Activated CD8-positive, alpha-beta memory T cell treated with anti-CD3 and anti-CD28 coated beads for 1 hour (primary cell): ENCODE data around the gene CRAMP1.
A peak's percentile ranks its signal among the peaks of the same experiment; 100 is the strongest.

ENCODE experiments used
- DNase-seq, 2 donors: peaks; one replicate each; pipeline ENCODE4 v3.0.0-alpha.2; 2020; ENCODE audit warnings: low read depth in 1 of 2; ENCODE audit errors: extremely low read depth in 1 of 2

The CRAMP1 gene

DNA sequence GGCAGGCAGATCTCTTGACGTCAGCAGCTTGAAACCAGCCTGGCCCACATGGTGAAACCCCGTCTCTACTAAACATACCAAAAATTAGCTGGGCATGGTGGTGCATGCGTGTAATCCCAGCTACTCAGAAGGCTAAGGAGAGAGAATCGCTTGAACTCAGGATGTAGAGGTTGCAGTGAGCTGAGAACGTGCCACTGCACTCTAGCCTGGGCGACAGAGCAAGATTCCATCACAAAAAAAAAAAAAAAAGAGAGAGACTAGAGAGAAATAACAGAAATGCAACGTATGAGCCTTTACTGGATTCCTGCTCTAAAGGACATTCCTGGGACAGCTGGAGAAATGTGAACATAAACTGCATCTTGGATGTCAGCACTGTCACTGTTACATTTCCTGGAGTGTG is 11.1 kb upstream of the CRAMP1 start:
- no peak for DNase-seq

DNA sequence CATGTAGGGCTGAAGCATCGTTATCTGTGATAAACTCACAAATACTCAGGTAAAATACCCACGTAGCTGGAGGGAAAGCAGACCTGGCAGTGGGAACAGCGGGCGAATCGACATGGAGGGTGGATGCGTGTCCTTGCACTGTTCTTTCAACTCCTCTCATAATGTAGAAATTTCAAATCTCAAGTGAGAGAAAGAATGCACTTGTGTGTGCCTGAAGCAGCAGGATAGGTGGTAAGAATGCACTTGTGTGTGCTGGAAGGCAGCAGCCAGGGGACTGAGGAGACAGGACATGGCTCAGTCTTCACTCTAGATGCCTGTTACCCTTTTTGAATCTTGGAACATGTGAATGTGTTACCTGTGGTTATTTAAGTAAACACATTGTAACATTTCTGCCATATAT is 10.7 kb upstream of the CRAMP1 start:
- DNase-seq, result no peak

DNA sequence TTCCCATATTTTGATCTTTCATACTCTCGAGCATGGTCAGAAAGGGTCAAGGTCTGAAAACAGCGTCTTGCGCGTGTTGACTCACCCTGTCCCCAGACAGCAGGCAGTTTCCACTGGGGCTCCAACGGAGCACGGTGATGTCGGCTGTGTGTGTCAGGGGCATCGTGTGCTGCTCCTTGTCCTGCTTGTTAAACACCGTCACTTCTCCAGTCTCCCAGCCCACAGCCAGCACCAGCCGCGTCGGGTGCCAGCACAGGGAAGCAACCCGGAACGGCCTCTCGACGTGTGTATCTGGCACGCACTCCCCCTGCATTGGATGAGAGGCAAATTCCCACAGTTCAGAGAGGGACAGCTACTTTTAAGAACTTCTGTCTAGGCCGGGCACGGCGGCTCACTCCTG is 9.9 kb upstream of the CRAMP1 start:
- no peak for DNase-seq

- DNase-seq, result no peak
These were observed 5.4 kb upstream of the CRAMP1 start for GRCh38 chr16:1606774-1607173.

- no peak for DNase-seq
These were observed 4.2 kb upstream of the CRAMP1 start for GRCh38 chr16:1607971-1608370.

- DNase-seq, result peak; percentile 77 to 88
These were observed 1.9 kb upstream of the CRAMP1 start for GRCh38 chr16:1610071-1610898.

DNA sequence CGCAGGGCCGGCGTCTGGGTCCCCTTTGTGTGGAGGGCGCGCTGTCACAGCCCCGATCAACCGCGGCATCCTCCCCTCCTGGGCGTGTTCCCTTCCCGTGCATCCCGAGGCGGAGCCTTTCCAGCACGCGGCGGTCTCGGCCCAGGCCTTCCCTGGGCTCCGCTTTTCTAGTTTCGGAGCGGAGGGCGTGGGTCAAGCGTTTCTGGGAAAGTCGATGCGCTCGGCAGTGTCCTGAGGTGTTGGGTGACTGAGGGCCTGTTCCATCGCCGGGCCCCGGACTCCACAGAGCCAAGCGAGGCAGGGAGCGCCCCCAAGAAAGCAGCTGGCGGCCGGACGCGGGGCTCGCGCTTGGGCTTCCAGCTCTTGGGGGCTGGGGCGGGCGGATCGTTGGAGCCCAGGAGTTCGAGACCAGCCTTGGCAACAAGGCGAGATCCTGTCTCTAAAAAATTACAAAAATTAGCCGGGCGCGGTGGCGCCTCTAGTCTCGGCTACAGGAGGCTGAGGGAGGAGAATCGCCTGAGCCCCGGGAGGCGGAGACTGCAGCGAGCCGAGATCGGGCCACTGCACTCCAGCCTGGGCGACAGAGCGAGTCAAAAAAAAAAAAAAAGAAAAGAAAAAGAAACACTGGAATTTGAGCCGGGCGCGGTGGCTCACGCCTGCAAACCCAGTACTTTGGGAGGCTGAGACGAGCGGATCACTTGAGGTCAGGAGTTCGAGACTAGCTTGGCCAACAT is 1.1 kb upstream of the CRAMP1 start:
- DNase-seq, result no peak

DNA sequence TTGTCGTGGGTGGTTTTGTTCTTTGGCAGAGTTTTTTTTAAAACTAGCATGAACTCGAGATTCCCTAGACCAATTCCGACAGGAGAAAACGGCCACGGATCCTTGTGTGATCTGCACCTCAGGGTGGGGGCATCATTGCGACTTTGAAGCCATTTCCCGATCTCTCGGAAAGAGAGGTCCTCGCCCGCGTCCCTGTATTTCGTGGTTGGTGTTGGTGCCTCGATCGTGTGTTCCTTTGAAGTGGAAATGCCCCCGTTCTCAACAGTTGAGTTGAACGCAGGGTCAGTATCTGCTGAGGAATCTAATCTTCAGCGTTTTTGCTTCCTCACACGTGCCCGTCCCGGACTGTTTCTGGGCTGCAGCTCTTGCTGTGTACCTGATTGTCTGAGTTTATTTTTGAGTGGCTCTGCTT is 1.1 kb downstream of the CRAMP1 start:
- DNase-seq, result no peak

DNA sequence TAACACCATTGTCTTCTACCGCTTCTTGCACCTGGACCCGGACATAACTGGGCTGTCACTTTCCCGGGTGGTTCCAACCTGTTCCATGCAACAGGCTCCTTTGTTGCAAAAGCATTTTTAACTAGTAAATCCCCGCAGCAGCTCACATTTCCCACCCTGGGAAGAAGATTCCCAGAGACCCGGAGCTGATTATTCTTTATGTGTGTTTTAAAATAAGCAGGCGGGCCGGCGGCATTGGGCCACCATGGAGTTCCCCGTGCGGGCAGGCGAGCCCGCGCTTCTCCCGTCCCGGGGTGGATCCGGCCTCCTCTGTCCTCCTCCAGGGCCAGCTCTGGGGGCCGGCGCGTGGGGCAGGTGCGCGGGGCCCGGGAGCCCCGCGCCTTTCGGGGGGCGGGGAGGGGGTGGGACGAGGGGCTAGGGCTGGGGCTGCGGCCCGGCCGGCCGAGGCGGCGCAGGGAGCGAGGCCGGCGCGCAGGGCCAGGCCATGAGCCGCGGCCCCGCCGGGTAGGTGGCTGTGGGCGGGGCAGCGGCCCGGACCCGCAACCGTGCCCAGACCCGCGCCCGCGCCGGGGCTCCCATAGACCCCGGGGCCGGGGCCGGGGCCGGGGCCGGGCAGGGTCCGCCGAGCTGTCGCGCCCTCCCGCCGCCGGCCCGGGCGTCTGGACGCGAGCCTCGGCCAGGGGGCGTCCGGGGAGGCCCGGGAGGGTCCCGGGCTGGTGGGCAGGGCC is 1.7 kb downstream of the CRAMP1 start:
- DNase-seq, result no peak

- no peak for DNase-seq
These were observed 2.4 kb downstream of the CRAMP1 start for GRCh38 chr16:1614456-1615102.

DNA sequence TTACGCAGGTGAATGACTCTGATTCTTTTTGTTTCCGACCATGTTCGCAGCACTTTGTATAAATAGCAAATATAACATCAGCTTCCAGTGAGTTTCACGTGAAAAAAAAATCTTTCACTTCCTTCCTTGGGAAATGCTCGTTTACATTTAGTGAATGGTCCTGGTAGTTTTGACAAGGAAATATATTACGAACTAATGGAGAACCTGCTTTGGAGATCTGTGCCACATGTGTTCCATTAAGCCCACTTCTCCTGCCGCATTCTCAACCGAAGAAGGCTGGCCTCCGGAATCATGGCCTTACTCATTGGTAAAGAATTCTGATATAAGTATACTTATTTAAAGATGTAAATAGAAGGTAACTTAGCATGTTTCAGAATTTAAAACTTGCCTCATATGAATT is 3.6 kb downstream of the CRAMP1 start:
- no peak for DNase-seq

GRCh38 chr16:1619976-1620375 is 7.8 kb downstream of the CRAMP1 start:
- no peak for DNase-seq

DNA sequence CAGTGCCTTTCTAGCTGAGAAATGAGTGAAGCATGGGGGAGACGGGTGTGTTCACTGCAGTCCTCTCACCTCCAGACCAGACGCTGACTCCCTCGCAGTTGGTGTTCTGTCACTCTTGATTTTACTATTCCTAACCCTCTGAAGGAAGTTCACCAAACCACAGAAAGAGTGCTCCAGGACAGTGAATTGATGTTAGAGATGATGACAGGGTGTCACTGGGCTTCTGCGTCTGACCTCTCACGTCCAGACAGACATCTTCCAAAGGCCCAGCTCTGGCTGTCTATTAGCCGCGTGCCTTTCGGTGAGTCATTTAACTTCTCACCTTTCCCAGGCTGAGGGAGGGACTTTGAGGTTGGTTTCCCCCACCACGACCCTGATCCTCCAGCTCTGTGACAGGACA is 8.2 kb downstream of the CRAMP1 start:
- DNase-seq, result no peak

DNA sequence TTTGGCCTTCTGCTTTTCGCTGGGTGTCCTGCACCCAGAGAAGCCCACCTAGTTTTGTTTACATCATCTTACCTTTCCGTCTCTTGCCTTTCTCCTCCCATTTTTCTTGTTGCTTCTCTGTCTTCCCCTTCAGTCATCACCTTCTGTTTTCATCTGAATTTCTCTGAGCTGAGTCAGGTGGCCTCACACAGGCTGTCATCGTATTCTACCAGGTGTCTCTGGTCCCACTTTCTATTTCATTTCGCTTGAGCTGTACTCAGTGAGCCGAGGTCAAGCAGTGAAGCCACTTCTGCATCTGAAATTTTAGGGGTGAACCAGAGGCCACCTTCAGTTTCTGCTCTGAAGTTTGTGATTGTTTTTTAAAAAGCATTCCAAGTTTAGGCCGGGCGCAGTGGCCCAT is 9.7 kb downstream of the CRAMP1 start:
- no peak for DNase-seq

DNA sequence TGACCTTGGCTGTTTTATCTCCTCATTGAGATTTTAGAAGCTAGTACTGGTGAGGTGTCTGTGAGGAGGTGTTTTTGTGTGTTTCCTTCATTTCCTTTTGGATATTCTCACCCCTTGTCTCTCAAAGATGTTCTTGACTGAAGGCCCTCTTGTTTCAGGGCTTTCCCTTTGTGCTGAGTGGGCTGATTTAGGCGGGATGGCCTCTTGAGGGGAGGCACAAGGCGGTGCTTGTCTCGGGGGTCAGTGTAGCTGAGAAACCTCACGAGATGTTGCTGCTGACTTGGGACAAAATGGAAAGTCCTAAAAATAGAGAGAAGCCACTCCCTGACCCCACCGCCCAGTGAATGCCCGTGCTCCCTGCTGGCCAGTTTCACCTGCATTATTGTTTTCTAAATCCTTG is 14.2 kb downstream of the CRAMP1 start:
- no peak for DNase-seq

- DNase-seq, result no peak
These were observed 14.6 kb downstream of the CRAMP1 start for GRCh38 chr16:1626776-1627175.

- no peak for DNase-seq
These were observed 18.5 kb downstream of the CRAMP1 start for GRCh38 chr16:1630450-1631213.

DNA sequence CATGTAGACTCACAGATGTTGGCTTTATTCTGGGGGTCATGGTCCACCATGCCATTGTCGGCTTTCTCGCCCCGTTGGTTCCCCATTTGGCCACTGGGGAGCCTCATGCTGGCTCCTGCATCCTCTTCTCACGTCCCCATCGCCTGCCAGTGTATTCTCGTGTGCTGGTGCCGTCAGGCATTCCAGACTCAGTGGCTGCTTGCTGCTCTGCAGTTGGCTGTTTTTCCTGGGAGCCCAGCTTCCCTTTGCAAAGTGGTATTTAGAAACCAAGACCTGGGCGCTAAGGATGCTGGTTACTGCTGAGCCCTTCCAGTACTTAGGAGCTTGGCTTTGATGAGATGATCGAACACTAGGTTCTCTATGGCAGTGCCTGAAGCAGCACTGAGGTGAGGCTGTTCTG is 19.1 kb downstream of the CRAMP1 start:
- DNase-seq, result no peak

DNA sequence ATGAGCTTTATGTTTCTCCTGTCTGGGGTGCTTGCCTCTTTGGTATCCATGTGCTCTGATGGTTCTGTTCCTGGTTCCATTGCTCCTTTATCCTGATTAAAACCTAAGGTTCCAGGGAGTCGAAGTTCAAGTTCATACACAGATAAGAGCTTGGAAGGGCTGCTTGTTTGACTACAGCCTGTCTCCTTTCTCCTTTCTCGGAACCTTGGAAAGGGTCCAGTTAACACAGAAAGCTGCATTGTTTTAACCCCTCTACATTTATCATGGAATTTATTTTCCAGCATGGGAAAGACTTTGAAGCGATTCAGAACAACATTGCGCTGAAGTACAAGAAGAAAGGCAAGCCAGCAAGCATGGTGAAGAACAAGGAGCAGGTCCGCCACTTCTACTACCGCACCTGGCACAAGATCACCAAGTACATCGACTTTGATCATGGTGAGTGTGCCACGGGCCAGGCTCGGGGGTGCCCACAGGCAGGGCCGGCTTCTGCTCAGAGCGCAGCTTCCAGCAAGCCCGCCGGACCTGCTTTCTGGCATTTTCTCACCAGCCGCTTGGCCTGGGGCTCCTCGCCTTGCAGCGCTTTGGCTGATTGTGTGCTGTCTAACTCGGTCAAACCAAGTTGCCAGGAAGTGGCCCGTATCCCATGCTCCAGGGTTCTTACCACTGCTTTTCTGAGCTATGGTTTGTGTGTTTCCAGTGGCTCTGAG is 19.9 kb downstream of the CRAMP1 start:
- no peak for DNase-seq

DNA sequence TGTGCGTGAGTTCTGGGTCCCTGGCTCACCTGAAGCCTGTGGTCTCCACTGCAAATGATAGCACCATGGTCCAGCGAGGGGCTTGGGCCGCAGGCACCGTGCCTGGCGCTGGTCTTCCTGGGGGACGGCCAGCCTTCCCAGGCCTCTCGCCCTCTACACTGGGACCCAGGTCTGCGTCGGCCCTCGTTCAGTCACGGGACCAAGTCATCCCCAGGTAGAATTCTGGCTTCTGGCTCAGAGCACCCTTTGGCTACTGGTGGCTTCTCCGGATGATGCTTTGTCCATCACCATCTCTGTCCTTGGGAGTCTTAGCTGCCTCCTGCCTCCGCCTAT is 20.4 kb downstream of the CRAMP1 start:
- DNase-seq, result no peak
